OCI-M1 (cell line): ENCODE measurements around the gene USF2.
A peak's percentile ranks its signal among the peaks of the same experiment; 100 is the strongest.

Experiments
- DNase-seq: peaks from one replicate; lab custom pipeline; 2025; lab: John Stamatoyannopoulos, UW

Gene USF2

DNA sequence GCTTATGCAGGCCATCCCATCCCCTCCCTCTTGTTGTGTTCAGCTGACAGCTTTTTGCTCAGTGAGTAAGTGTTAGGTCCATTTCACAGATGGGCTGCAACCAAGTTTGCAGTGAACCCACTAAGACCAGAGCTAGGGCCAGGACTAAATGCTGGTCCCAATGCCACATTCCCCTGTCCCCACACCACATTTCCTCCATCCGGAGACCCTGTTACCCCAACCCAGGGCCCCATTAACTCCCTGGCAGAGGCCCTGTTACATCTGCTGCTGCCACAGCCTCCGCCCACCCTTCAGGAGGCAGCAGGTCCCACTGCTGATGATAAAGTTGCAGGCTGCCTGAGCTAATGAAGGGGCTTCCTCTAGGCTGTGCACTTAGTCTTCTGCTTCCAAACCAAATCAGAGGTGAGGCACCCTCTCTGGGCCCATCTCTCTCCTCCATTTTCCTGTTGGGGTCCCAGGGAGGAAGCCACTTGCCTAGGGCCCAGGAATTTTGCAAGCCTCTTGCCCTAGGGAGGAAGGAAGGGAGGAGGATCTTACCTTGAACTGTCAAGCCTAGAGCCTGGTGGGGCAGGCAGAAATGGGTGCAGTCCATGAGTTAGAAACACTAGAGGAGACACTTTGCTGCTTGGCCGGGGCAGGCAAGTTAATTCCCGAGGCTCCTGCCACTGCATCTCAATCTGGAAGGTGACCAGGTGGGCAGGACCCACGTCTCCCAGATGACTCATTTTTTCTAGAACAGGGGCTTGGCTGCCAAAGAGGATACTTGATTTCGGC lies 3.4 kb upstream of the USF2 start:
- DNase-seq: no peak

- DNase-seq: no peak
Measured at GRCh38 chr19:35265900-35266519, 2.8 kb upstream of the USF2 start.

DNA sequence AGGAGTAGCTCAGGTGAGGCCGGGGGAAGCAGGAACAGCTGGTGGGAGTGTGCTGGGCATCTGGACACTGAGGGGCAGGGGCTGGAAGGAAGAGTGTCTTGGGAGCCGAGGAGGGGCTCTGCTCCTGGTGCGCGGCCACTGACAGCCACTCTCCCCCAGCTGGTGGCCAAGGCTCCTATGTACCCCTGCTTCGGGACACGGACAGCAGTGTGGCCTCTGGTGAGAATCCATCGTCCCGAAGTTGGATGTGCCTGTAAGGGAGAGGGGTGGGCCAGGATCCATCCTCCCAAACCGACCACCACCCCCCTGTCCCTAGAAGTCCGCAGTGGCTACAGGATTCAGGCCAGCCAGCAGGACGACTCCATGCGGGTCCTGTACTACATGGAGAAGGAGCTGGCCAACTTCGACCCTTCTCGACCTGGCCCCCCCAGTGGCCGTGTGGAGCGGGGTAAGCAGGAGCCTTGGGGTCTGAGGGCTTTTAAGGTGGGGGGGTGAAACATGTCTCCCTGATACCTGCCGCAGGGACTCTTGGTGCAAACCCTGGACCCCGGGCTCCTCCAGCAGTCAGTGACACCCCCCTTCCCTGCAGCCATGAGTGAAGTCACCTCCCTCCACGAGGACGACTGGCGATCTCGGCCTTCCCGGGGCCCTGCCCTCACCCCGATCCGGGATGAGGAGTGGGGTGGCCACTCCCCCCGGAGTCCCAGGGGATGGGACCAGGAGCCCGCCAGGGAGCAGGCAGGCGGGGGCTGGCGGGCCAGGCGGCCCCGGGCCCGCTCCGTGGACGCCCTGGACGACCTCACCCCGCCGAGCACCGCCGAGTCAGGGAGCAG lies 2.0 kb upstream of the USF2 start:
- DNase-seq: no peak

- peak; percentile 78 for DNase-seq
Measured at GRCh38 chr19:35267353-35267817, 1.4 kb upstream of the USF2 start.

DNA sequence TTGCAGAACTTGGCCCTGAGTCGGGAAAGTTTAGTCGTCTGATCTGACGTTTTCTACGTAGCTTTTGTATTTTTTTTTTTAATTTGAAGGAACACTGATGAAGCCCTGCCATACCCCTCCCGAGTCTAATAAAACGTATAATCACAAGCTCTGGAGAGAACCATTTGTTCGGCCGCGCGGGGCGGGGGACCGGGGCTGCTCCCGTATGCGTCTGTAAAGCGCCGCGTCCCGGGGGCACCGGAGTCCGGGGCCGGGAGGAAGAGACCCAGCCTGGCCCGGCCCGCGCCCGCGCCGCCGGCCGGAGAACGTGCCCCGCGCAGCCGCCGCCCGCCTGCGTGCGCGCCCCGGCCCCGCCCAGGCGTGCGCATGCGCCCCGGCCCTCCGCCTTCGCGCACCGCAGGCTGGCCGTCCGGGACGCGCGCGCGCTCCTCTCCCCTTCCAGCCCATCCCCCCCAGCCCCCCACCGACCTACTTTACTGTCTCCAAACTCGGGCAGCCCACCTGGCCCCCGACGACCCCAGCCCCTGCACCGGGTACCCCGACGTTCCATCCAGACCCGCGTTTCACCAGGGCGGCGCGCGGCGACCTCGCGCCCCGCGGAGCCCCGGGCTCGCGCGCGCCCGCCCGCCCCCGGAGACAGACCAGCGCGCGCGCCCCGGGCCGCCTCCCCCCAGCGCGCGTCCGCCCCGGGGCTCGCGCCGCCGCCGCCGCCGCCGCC lies 785 bp upstream of the USF2 start:
- DNase-seq: peak; percentile 84

- DNase-seq: peak; percentile 93
Measured at GRCh38 chr19:35269438-35270117, 816 bp downstream of the USF2 start.

DNA sequence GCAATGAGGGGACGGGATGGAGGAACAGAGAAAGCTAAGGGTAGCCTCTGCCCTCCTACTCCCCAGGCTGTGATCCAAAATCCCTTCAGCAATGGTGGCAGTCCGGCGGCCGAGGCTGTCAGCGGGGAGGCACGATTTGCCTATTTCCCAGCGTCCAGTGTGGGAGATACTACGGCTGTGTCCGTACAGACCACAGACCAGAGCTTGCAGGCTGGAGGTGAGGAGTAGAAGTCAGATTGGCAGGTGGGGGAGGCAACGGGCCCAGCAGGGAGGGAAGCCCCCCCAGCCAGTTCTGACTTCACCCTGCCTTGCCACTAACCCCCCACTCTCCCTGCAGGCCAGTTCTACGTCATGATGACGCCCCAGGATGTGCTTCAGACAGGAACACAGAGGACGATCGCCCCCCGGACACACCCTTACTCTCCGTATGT lies 1.6 kb downstream of the USF2 start:
- DNase-seq: no peak

DNA sequence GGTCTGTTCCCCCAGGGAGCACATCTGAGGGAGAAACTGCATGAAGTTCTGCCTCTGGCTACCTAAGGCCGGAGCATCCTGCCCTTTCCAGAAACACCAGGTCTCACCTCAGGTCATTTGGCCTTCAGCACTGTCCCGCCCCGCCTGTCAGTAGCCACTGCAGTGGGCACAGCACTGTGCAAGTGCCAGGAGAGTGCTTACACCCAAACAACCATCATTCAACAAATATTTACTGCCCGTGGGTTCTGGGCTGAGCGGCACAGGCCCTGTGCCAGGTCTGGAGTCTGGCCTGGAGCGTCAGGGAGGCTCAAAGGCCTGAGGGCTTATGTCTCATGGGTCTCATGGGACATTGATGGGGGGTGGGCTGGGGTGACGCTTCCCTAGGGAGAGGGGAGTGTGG lies 2.8 kb downstream of the USF2 start:
- no peak for DNase-seq

- DNase-seq: peak; percentile 72
Measured at GRCh38 chr19:35272122-35272719, 3.5 kb downstream of the USF2 start.

GRCh38 chr19:35272954-35273649 lies 4.3 kb downstream of the USF2 start:
- DNase-seq: no peak

DNA sequence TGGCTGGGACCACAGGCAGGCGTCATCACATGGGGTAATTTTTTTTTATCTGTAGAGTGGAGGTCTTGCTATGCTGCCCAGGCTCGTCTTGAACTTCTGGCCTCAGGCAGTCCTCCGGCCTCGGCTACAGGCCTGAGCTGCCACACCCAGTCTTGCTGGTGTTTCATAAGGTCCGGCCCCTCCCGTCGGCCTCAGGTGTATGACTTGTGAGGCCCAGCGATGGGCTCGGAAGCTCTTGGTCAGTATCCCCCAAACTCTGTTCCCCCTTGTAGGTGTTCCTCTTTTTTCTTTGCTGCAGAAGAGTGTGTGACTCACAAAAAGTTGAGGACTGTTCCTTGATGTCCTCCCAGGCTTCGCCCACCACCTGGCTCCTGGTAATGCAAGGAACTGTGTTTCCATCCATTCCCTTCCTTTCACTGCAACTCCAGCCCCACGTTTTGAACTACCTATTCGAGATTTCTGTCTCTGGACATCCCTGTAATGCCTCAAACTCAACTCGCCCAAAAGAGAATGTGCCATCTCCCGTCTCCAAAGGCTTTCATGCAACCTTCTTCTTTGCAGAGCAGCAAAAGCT lies 5.0 kb downstream of the USF2 start:
- DNase-seq: no peak

DNA sequence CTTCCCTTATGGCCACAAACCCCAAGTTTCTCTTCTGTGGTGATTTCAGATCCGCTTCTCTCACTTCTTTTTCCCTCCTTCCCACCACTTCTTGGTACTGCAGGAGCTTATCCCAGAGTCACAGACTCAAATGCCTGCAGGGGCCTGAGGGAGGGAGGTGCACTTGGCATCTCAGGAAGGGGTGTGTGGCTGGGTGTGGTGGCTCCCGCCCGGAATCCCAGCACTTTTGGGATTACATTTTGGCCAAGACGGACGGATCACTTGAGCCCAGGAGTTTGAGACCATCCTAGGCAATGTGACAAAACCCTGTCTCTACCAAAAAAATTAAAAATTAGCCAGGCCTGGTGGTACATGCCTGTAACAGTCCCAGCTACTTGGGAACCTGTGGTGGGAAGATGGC lies 5.6 kb downstream of the USF2 start:
- DNase-seq: no peak

- DNase-seq: no peak
Measured at GRCh38 chr19:35276706-35277281, 8.0 kb downstream of the USF2 start.

DNA sequence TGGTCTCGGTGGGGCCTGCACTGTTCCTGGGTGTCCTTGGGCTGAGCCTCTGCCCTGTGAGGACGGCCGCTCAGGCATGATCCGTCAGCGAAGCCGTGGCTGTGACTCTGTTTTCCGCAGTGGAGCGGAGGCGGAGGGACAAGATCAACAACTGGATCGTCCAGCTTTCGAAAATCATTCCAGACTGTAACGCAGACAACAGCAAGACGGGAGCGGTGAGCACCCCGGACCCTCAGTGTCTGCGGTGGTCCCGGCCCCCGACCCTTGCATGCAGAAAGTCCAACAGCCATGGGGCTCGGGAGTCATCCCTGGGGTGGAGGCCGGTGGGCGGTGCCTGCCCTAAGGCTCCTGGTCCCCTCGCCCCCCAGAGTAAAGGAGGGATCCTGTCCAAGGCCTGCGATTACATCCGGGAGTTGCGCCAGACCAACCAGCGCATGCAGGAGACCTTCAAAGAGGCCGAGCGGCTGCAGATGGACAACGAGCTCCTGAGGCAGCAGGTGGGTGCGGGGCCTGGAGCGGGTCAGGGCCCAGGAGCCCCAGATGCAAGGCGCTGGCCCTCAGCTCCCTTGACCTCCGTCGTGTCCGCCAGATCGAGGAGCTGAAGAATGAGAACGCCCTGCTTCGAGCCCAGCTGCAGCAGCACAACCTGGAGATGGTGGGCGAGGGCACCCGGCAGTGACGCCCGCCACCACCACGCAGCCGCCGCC lies 10.0 kb downstream of the USF2 start:
- DNase-seq: no peak

GRCh38 chr19:35279374-35279773 lies 10.6 kb downstream of the USF2 start:
- DNase-seq: no peak

- DNase-seq: no peak
Measured at GRCh38 chr19:35279985-35280821, 11.4 kb downstream of the USF2 start.

GRCh38 chr19:35281303-35281702 lies 12.5 kb downstream of the USF2 start:
- no peak for DNase-seq
